ENCODE data around the gene FARSB. TPM values are rescaled to one million over a fixed set of nuclear protein-coding genes. Genes with fewer than 3 reads are reported as not detected.

The FARSB gene
- total RNA-seq, 4 donors from 2014 or later, result 12.9 to 16.0 (median 13.8) TPM

DNA sequence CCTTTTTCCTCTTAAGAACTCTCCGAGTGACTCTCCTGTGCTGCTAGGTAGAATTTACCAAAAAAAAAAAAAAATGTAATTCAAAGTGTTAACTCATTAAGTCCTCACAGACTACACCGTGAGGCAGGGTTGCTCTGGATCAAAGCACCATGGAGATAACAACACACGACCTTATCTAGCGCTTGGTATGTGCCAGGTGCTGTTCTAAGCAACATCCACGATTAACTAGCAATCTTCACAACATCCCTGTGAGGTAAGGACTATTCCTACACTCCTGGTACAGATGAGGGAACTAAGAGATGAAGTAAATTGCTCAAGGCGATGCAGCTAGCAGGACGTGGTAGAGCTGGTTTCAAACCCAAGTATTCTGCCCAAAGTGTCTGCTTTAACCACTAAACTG lies 17.4 kb upstream of the FARSB start:
- no peak overlapping the region for H3K4me3 ChIP-seq (replicated peaks in 1 of 3)
- H3K4me1 ChIP-seq, result peaks cover 4 to 8% of the 10 kb centered on the region in 2 donors
- no peaks in the 10 kb centered on the region for H3K9me3 ChIP-seq
- no peaks in the 10 kb centered on the region for H3K27me3 ChIP-seq
- intact Hi-C loops (cut with DNase I), result no loop called here
- no peak for TF ChIP-seq POLR2A (IDR thresholded peaks at IDR 0.05)
- TF ChIP-seq, protein P1, sequence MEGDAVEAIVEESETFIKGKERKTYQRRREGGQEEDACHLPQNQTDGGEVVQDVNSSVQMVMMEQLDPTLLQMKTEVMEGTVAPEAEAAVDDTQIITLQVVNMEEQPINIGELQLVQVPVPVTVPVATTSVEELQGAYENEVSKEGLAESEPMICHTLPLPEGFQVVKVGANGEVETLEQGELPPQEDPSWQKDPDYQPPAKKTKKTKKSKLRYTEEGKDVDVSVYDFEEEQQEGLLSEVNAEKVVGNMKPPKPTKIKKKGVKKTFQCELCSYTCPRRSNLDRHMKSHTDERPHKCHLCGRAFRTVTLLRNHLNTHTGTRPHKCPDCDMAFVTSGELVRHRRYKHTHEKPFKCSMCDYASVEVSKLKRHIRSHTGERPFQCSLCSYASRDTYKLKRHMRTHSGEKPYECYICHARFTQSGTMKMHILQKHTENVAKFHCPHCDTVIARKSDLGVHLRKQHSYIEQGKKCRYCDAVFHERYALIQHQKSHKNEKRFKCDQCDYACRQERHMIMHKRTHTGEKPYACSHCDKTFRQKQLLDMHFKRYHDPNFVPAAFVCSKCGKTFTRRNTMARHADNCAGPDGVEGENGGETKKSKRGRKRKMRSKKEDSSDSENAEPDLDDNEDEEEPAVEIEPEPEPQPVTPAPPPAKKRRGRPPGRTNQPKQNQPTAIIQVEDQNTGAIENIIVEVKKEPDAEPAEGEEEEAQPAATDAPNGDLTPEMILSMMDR (IDR thresholded peaks at IDR 0.05), result no peak
- no peak overlapping the region for H3K27ac ChIP-seq
- no peak for DNase-seq
- no peaks in the 10 kb centered on the region for H3K36me3 ChIP-seq
- WGBS, 2 donors, result 78 to 80% methylated on average over 7 of the region's 7 CpGs

DNA sequence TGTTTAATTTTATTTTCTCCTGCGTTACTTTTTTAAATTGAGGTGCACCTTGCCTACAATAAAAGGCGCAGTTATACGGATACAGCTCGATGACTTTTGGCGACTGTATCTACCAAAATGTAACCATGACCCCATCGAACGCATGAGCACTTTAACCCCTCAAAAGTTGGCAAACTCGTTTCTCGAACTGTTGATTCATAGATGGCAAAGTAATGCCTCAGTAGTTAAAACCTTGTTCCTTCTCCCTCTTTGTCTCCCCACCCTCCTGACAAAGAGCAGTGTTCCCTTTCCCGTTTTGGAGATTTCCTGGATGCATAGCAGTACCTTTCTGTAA lies 16.1 kb upstream of the FARSB start:
- Histone ChIP-seq H3K27ac (no peak overlapping the region), H3K4me3 (replicated peaks in 1 of 3) (peak overlapping the region in 1 of 3 donors; percentile 24), H3K9me3 (no peaks in the 10 kb centered on the region), H3K4me1 (peaks cover 4 to 8% of the 10 kb centered on the region in 2 donors), H3K36me3 (no peaks in the 10 kb centered on the region), H3K27me3 (no peaks in the 10 kb centered on the region)
- TF ChIP-seq, protein P1 (IDR thresholded peaks at IDR 0.05), result no peak
- TF ChIP-seq POLR2A (IDR thresholded peaks at IDR 0.05), result no peak
- WGBS, 2 donors, result 11 to 15% methylated on average over 10 of the region's 10 CpGs
- no peak for DNase-seq
- intact Hi-C loops (cut with DNase I), result no loop called here

DNA sequence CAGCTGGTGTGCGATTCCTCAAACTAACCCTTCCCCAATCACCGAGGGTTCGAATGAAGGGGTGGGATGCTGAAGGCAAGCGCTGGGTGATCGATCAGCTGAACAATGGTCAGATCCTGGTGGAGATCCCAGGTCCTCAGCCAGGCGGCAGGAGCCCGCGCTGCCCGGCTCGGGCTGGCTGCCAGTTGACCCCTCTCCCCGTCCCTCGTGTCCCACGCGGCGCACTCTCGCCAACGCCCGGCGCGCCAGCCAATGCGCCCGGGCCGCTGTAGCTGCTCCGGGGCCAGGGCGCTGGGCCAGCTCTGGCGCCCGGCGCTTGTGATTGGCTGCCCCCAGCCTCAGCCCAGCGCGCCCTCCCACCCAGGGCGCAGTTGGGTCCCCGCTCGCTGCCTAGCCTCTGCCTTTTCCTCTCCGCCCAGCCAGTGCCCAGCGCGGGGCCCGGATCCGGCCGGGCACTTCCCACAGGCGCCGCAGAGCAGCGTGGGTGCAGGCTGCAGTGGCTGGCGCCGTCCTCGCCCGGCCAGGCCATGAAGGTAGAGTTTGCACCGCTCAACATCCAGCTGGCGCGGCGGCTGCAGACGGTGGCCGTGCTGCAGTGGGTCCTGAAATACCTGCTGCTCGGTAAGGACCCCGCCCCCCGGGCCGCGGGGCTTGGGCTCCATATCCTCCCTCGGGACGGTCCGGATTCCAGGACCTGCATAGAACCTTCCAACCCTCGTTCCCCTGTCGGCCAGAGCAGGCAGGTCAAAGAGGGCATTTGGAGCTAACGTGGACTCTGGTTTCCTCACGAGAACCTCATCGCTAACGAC lies 15.6 kb upstream of the FARSB start, which contains the start of gene MOGAT1:
Gene MOGAT1, plus strand, starts transcription at position 400 of the 809 bp plus-strand sequence. Its CDS starts 128 bp downstream, at position 528.
- no peaks in the 10 kb centered on the region for H3K36me3 ChIP-seq
- H3K9me3 ChIP-seq, result no peaks in the 10 kb centered on the region
- no peaks in the 10 kb centered on the region for H3K27me3 ChIP-seq
- intact Hi-C loops (cut with DNase I), result no loop called here
- H3K4me3 ChIP-seq (replicated peaks in 1 of 3), result peak within 1 kb of the TSS; percentile 24 to 26 (median 26)
- TF ChIP-seq, protein P1 (IDR thresholded peaks at IDR 0.05), result peak in 1 of 6 experiments; percentile 5
- TF ChIP-seq POLR2A (IDR thresholded peaks at IDR 0.05), result peak in 1 of 2 donors; percentile 13
- no peak within 1 kb of the TSS for H3K27ac ChIP-seq
- 3 to 5% methylated on average over 22 to 29 of the region's 66 CpGs for WGBS, 2 donors
- DNase-seq, result peak; percentile 42 to 46
- H3K4me1 ChIP-seq, result peaks cover 4 to 8% of the 10 kb centered on the region in 2 donors

DNA sequence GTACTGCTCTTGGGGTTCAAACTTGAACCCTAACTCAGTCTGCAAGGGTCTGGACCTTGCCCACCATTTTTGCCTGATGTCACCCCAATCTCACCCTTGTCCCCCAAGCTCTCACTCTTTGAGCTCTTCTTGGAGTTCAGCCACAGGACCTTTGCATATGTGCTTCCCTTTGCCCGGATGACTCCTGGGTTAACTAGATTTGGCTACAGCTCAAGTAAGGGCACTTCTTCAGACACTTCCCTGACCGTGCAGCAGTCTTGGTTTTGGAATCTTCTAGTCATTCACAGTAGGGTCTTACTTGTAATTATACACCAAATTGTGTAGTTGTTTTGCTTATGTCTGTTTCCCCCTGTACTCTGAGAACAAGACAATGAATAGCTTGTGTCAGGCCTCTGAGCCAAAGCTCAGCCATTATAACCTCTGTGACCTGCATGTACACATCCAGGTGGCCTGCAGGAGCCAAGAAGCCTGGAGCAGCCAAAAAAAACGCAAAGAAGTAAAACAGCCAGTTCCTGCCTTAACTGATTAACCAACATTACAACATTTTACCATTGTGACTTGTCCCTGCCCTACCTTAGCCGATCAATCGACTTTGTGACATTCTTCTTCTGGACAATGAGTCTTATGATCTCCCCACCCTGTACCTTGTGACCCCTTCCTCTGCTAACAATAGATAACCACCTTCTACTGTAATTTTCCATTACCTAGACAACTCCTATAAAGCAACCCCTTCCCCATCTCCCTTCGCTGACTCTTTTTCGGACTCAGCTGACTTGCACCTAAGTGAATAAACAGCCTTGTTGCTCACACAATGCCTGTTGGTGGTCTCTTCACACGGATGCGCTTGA lies 14.5 kb upstream of the FARSB start:
- peaks cover 4 to 8% of the 10 kb centered on the region in 2 donors for H3K4me1 ChIP-seq
- DNase-seq, result no peak
- H3K27me3 ChIP-seq, result no peaks in the 10 kb centered on the region
- no peaks in the 10 kb centered on the region for H3K9me3 ChIP-seq
- intact Hi-C loops (cut with DNase I), result no loop called here
- WGBS, 2 donors, result 80 to 83% methylated on average over 9 of the region's 9 CpGs
- H3K36me3 ChIP-seq, result no peaks in the 10 kb centered on the region
- H3K4me3 ChIP-seq (replicated peaks in 1 of 3), result no peak overlapping the region
- TF ChIP-seq POLR2A (IDR thresholded peaks at IDR 0.05), result no peak
- TF ChIP-seq, protein P1 (IDR thresholded peaks at IDR 0.05), result no peak
- H3K27ac ChIP-seq, result no peak overlapping the region

Data from thyroid gland (tissue), 4 donors.